Neural cell (in vitro differentiated cells): ENCODE data around the gene RET. TPM values are rescaled to one million over a fixed set of nuclear protein-coding genes. Genes with fewer than 3 reads are reported as not detected.

Experiments
- H2AFZ ChIP-seq: fragments of 200-600, 300-800 bp; sonication (generic), shearing (Covaris generic); 2 replicates; pipeline ENCODE4 v1.6.0; 2014; ENCODE audit warnings: low read depth, mild to moderate bottlenecking, antibody characterized with exemption, low read length, moderate library complexity
- H3F3A ChIP-seq: fragments of 200-600 bp; shearing (Covaris generic); 2 replicates; pipeline ENCODE4 v1.6.1; 2016; ENCODE audit warnings: mild to moderate bottlenecking, moderate library complexity, mixed read lengths, antibody characterized with exemption, low read length; ENCODE audit not compliant: insufficient read depth, poor library complexity, severe bottlenecking
- H3K27ac ChIP-seq: fragments of 200-600, 300-800 bp; sonication (generic), shearing (Covaris generic); 2 replicates; pipeline ENCODE4 v1.5.1; 2014; ENCODE audit warnings: mild to moderate bottlenecking, low read length, moderate library complexity
- H3K27me3 ChIP-seq: fragments of 300-800, 200-600 bp; sonication (generic), shearing (Covaris generic); 2 replicates; pipeline ENCODE4 v1.6.0; 2014; ENCODE audit warnings: mild to moderate bottlenecking, low read depth, low read length, moderate library complexity; ENCODE audit not compliant: insufficient read depth
- H3K36me3 ChIP-seq: fragments of 300-800, 200-600 bp; sonication (generic), shearing (Covaris generic); 2 replicates; pipeline ENCODE4 v1.5.1; 2014; ENCODE audit warnings: mild to moderate bottlenecking, antibody characterized with exemption, low read length, moderate library complexity; ENCODE audit not compliant: insufficient read depth
- H3K4me2 ChIP-seq: fragments of 300-800, 200-600 bp; sonication (generic), shearing (Covaris generic); 2 replicates; pipeline ENCODE4 v1.6.0; 2014; ENCODE audit warnings: mild to moderate bottlenecking, low read length
- H3K4me3 ChIP-seq: fragments of 300-800, 200-600 bp; sonication (generic), shearing (Covaris generic); 2 replicates; pipeline ENCODE4 v1.5.1; 2014; ENCODE audit warnings: mild to moderate bottlenecking, low read length, moderate library complexity
- H3K79me2 ChIP-seq: fragments of 200-600 bp; shearing (Covaris generic); replicated peaks from 2 replicates; pipeline ENCODE4 v1.6.0; 2014; ENCODE audit warnings: mild to moderate bottlenecking, low read length, moderate library complexity; ENCODE audit not compliant: insufficient read depth
- H3K9ac ChIP-seq: fragments of 300-800, 200-600 bp; sonication (generic), shearing (Covaris generic); 2 replicates; pipeline ENCODE4 v1.6.1; 2016; ENCODE audit warnings: mild to moderate bottlenecking, low read length, mixed read lengths
- H3K9me2 ChIP-seq: fragments of 200-600 bp; shearing (Covaris generic); 2 replicates; pipeline ENCODE4 v1.6.1; 2016; ENCODE audit warnings: mild to moderate bottlenecking, low read length, mixed read lengths; ENCODE audit not compliant: insufficient read depth
- H3K9me3 ChIP-seq: fragments of 200-600, 300-800 bp; sonication (generic), shearing (Covaris generic); 2 replicates; pipeline ENCODE4 v1.6.1; 2016; ENCODE audit warnings: mild to moderate bottlenecking, mixed run types, low read length, moderate library complexity, mixed read lengths
- H4K20me1 ChIP-seq: fragments of 200-600 bp; shearing (Covaris generic); 2 replicates; pipeline ENCODE4 v1.6.1; 2016; ENCODE audit warnings: mild to moderate bottlenecking, mixed run types; ENCODE audit not compliant: insufficient read depth
- CTCF ChIP-seq: fragments of 450-650 bp; IDR thresholded peaks from 2 replicates; pipeline ENCODE4 v1.5.1; 2014; ENCODE audit warnings: antibody characterized with exemption, mild to moderate bottlenecking, moderate library complexity; ENCODE audit not compliant: poor library complexity, severe bottlenecking
- EP300 ChIP-seq: fragments of 450-650 bp; conservative IDR thresholded peaks from 2 replicates; pipeline ENCODE4 v1.6.1; 2014; ENCODE audit warnings: antibody characterized with exemption, mild to moderate bottlenecking, moderate library complexity; ENCODE audit not compliant: poor library complexity, severe bottlenecking
- EZH2 ChIP-seq: fragments of 200-600, 300-800 bp; shearing (Covaris generic), sonication (generic); IDR thresholded peaks from 2 replicates; pipeline ENCODE4 v1.6.1; 2014; ENCODE audit warnings: antibody characterized with exemption, low read length, borderline replicate concordance, mild to moderate bottlenecking; ENCODE audit not compliant: insufficient read depth, poor library complexity, severe bottlenecking
- MXI1 ChIP-seq: fragments of 450-650 bp; conservative IDR thresholded peaks from 2 replicates; pipeline ENCODE4 v1.6.1; 2014; ENCODE audit warnings: antibody characterized with exemption, mild to moderate bottlenecking; ENCODE audit not compliant: poor library complexity, severe bottlenecking
- POLR2AphosphoS5 ChIP-seq: IDR thresholded peaks from 2 replicates; pipeline ENCODE4 v1.6.1; 2012
- RAD21 ChIP-seq: fragments of 450-650 bp; conservative IDR thresholded peaks from 2 replicates; pipeline ENCODE4 v1.6.1; 2014; ENCODE audit warnings: antibody characterized with exemption, mild to moderate bottlenecking, moderate library complexity
- REST ChIP-seq: IDR thresholded peaks from 2 replicates; pipeline ENCODE4 v1.6.1; 2012; ENCODE audit warnings: borderline replicate concordance
- SMC3 ChIP-seq: fragments of 450-650 bp; conservative IDR thresholded peaks from 2 replicates; pipeline ENCODE4 v1.6.1; 2014; ENCODE audit warnings: antibody characterized with exemption, mild to moderate bottlenecking, moderate library complexity; ENCODE audit not compliant: poor library complexity
- TAF1 ChIP-seq: IDR thresholded peaks from 2 replicates; pipeline ENCODE4 v1.6.1; 2012; ENCODE audit warnings: low read depth
- polyA plus RNA-seq: library from polyadenylated mRNA; depleted of rRNA; stranded (reverse); fragments of >200 nt; gene quantifications from 2 replicates; pipeline ENCODE4 v1.2.3, GENCODE V29; 2014

The RET gene
- polyA plus RNA-seq, 1 donor from 2014 or later = 1.7 TPM

GRCh38 chr10:43151371-43151770 lies 74.5 kb downstream of the RET start:
- no peaks in the 10 kb centered on the region for H3K36me3 ChIP-seq
- H3K4me2 ChIP-seq = no peak overlapping the region
- H3K9ac ChIP-seq = no peak overlapping the region
- TF ChIP-seq EP300 = no peak
- no peak for TF ChIP-seq CTCF
- peaks cover 68% of the 10 kb centered on the region for H3K79me2 ChIP-seq
- H2AFZ ChIP-seq = no peak overlapping the region
- H4K20me1 ChIP-seq = no peaks in the 10 kb centered on the region
- no peak overlapping the region for H3K27ac ChIP-seq
- no peaks in the 10 kb centered on the region for H3K9me2 ChIP-seq
- no peak overlapping the region for H3K4me3 ChIP-seq
- no peaks in the 10 kb centered on the region for H3K27me3 ChIP-seq
- H3K9me3 ChIP-seq = no peaks in the 10 kb centered on the region
- no peaks in the 10 kb centered on the region for H3F3A ChIP-seq

GRCh38 chr10:43153901-43154300 lies 77.0 kb downstream of the RET start:
- H3K9me3 ChIP-seq = no peaks in the 10 kb centered on the region

More at GRCh38 chr10:43153901-43154300, 77.0 kb downstream of the RET start:
- no peak overlapping the region for H3K9ac ChIP-seq
- no peak overlapping the region for H3K27ac ChIP-seq
- no peak for TF ChIP-seq SMC3
- TF ChIP-seq POLR2AphosphoS5 = no peak
- no peak for TF ChIP-seq REST
- TF ChIP-seq CTCF = no peak
- TF ChIP-seq RAD21 = no peak
- TF ChIP-seq TAF1 = no peak
- TF ChIP-seq MXI1 = no peak
- TF ChIP-seq EZH2 = no peak
- no peaks in the 10 kb centered on the region for H3K36me3 ChIP-seq
- no peak overlapping the region for H3K4me3 ChIP-seq
- no peaks in the 10 kb centered on the region for H4K20me1 ChIP-seq
- no peaks in the 10 kb centered on the region for H3K9me2 ChIP-seq
- H3K27me3 ChIP-seq = no peaks in the 10 kb centered on the region
- no peak overlapping the region for H3K4me2 ChIP-seq
- peaks cover 47% of the 10 kb centered on the region for H3K79me2 ChIP-seq
- no peak overlapping the region for H2AFZ ChIP-seq
- H3F3A ChIP-seq = no peaks in the 10 kb centered on the region
